Superior temporal gyrus (tissue), 1 donor: ENCODE results near the gene P2RX7.

ENCODE experiments used
- DNase-seq: peaks from one replicate; pipeline ENCODE4 v3.0.0-alpha.2; 2016; ENCODE audit errors: extremely low spot score

Gene P2RX7

GRCh38 chr12:121110211-121110940, 22.3 kb upstream of the P2RX7 start:
- peak; percentile 93 for DNase-seq

- DNase-seq = no peak
Measured at GRCh38 chr12:121111684-121112083, 21.0 kb upstream of the P2RX7 start.

GRCh38 chr12:121112496-121112895, 20.2 kb upstream of the P2RX7 start:
- DNase-seq = no peak

- no peak for DNase-seq
Measured at GRCh38 chr12:121113057-121113456, 19.6 kb upstream of the P2RX7 start.

GRCh38 chr12:121114019-121114639, 18.5 kb upstream of the P2RX7 start:
- DNase-seq = no peak

GRCh38 chr12:121114806-121115205, 17.9 kb upstream of the P2RX7 start:
- DNase-seq = no peak

- DNase-seq = no peak
Measured at GRCh38 chr12:121115530-121115929, 17.1 kb upstream of the P2RX7 start.

GRCh38 chr12:121116318-121117225, 16.1 kb upstream of the P2RX7 start:
- no peak for DNase-seq

- DNase-seq = no peak
Measured at GRCh38 chr12:121117226-121117777, 15.4 kb upstream of the P2RX7 start.

- DNase-seq = no peak
Measured at GRCh38 chr12:121120323-121120722, 12.4 kb upstream of the P2RX7 start.

GRCh38 chr12:121120989-121121755, 11.5 kb upstream of the P2RX7 start:
- no peak for DNase-seq

- no peak for DNase-seq
Measured at GRCh38 chr12:121121805-121122204, 10.9 kb upstream of the P2RX7 start.

GRCh38 chr12:121123488-121123887, 9.2 kb upstream of the P2RX7 start:
- no peak for DNase-seq

- no peak for DNase-seq
Measured at GRCh38 chr12:121124402-121125109, 8.1 kb upstream of the P2RX7 start.

GRCh38 chr12:121127501-121127900, 5.2 kb upstream of the P2RX7 start:
- no peak for DNase-seq

GRCh38 chr12:121128908-121129810, 3.5 kb upstream of the P2RX7 start:
- peak; percentile 99 for DNase-seq

GRCh38 chr12:121129811-121130147, 2.9 kb upstream of the P2RX7 start:
- no peak for DNase-seq

- no peak for DNase-seq
Measured at GRCh38 chr12:121130866-121131373, 1.8 kb upstream of the P2RX7 start.

- DNase-seq = peak; percentile 75
Measured at GRCh38 chr12:121131941-121132341, 735 bp upstream of the P2RX7 start.

- DNase-seq = no peak
Measured at GRCh38 chr12:121133838-121134237, 1.2 kb downstream of the P2RX7 start.
